ENCODE data around the gene TRPC3.

The TRPC3 gene

GRCh38 chr4:121869841-121870822, 81.7 kb downstream of the TRPC3 start, which contains the start of gene BBS7:
TSS of gene BBS7 (minus strand) at chr4:121870474. CDS start at chr4:121870313, 161 bp downstream.
- peak; percentile 97 for DNase-seq

GRCh38 chr4:121863799-121864198, 88.1 kb downstream of the TRPC3 start:
- DNase-seq = no peak

GRCh38 chr4:121861426-121861825, 90.4 kb downstream of the TRPC3 start:
- DNase-seq = no peak

GRCh38 chr4:121860121-121860520, 91.7 kb downstream of the TRPC3 start:
- no peak for DNase-seq

GRCh38 chr4:121851354-121851753, 100.5 kb downstream of the TRPC3 start:
- DNase-seq = no peak

GRCh38 chr4:121846662-121847061, 105.2 kb downstream of the TRPC3 start:
- no peak for DNase-seq

- no peak for DNase-seq
These were observed 109.0 kb downstream of the TRPC3 start for GRCh38 chr4:121842862-121843261.

- no peak for DNase-seq
These were observed 113.7 kb downstream of the TRPC3 start for GRCh38 chr4:121838136-121838535.

- DNase-seq = no peak
These were observed 122.3 kb downstream of the TRPC3 start for GRCh38 chr4:121829511-121829910.

Measured in DMS153 (cell line).